T-cell (primary cell): ENCODE data around the gene COL13A1. TPM values are rescaled to one million over a fixed set of nuclear protein-coding genes. Genes with fewer than 3 reads are reported as not detected.

Source experiments
- ATAC-seq, 4 experiments: fragments of 200-7000 bp in 3 of 4; fragments of 150-1000 bp in 1 of 4; cut with Tn5 transposase; replicated peaks in 1 of 4; 1 replicate in 3 of 4; 2 replicates in 1 of 4; pipeline ENCODE4 v1.10.0; 2021; ENCODE audit warnings: moderate library complexity in 3 of 4, mild to moderate bottlenecking in 2 of 4, moderate number of reproducible peaks in 1 of 4
- CTCF ChIA-PET, 2 donors: fragments of 300-600 bp; sonication (Branson Sonifier 250); formaldehyde crosslinking; loops; one replicate each; lab custom pipeline; 2022; ENCODE audit warnings: antibody characterized with exemption in 2 of 2; lab: Charles Lee
- POLR2A ChIA-PET, 2 donors: fragments of 300-600 bp; sonication (Branson Sonifier 250); formaldehyde crosslinking; loops; one replicate each; lab custom pipeline; 2022; ENCODE audit warnings: antibody characterized with exemption in 2 of 2; lab: Charles Lee
- DNase-seq, 35 experiments: peaks; one replicate each; pipeline versions ENCODE4 v3.0.0 to v3.0.0-alpha.2; 2013 to 2023
- H3K27ac ChIP-seq: one replicate; pipeline ENCODE4 v1.5.1; 2013; ENCODE audit warnings: low read length
- H3K27me3 ChIP-seq, 2 experiments: replicated peaks in 1 of 2; 1 replicate in 1 of 2; 2 replicates in 1 of 2; pipeline versions ENCODE4 v1.6.1 to v1.7.0; 2013; ENCODE audit warnings: low read length in 1 of 2, mixed read lengths in 1 of 2; ENCODE audit not compliant: control insufficient read depth in 2 of 2, insufficient read depth in 2 of 2; ENCODE audit errors: extremely low read depth in 1 of 2
- H3K36me3 ChIP-seq, 2 donors: 1 replicate in 1 of 2; 2 replicates in 1 of 2; pipeline versions ENCODE4 v1.6.1 to v1.7.0; 2013; ENCODE audit warnings: low read length in 1 of 2; ENCODE audit not compliant: control insufficient read depth in 2 of 2, insufficient read depth in 1 of 2; ENCODE audit errors: extremely low read depth in 1 of 2
- H3K4me1 ChIP-seq, 2 experiments: 1 replicate in 1 of 2; 2 replicates in 1 of 2; pipeline versions ENCODE4 v1.6.1 to v1.7.0; 2013; ENCODE audit warnings: low read length in 2 of 2, mixed read lengths in 1 of 2; ENCODE audit not compliant: insufficient read depth in 2 of 2, control insufficient read depth in 1 of 2; ENCODE audit errors: extremely low read depth in 1 of 2
- H3K4me3 ChIP-seq, 2 donors: 1 replicate in 1 of 2; 2 replicates in 1 of 2; pipeline versions ENCODE4 v1.5.1 to v1.7.0; 2013; ENCODE audit warnings: mild to moderate bottlenecking in 2 of 2, low read length in 1 of 2, moderate library complexity in 1 of 2; ENCODE audit not compliant: control insufficient read depth in 1 of 2; ENCODE audit errors: extremely low read depth in 1 of 2
- H3K9me3 ChIP-seq: 2 replicates; pipeline ENCODE4 v1.7.0; 2013
- H3K27ac Mint-ChIP-seq, 2 donors: one replicate each; pipeline ENCODE4 v1.8.0; 2020 to 2021; ENCODE audit warnings: mild to moderate bottlenecking in 2 of 2, mixed read lengths in 2 of 2
- H3K27me3 Mint-ChIP-seq, 2 donors: one replicate each; pipeline ENCODE4 v1.8.0; 2021 to 2022; ENCODE audit warnings: mixed read lengths in 2 of 2
- H3K36me3 Mint-ChIP-seq: one replicate; pipeline ENCODE4 v1.8.0; 2021; ENCODE audit warnings: mixed read lengths
- H3K4me1 Mint-ChIP-seq, 3 donors: one replicate each; pipeline ENCODE4 v1.8.0; 2020 to 2022; ENCODE audit warnings: mixed read lengths in 3 of 3, mild to moderate bottlenecking in 1 of 3
- H3K4me3 Mint-ChIP-seq, 3 donors: one replicate each; pipeline ENCODE4 v1.8.0; 2020 to 2022; ENCODE audit warnings: mild to moderate bottlenecking in 3 of 3, mixed read lengths in 3 of 3, moderate library complexity in 3 of 3
- H3K9me3 Mint-ChIP-seq, 3 donors: one replicate each; pipeline ENCODE4 v1.8.0; 2020 to 2022; ENCODE audit warnings: mixed read lengths in 3 of 3
- WGBS: methylation state at CpG from one replicate; pipeline ENCODE4 v1.1.5; 2013; ENCODE audit warnings: missing lambda C conversion rate; ENCODE audit not compliant: insufficient coverage; 5-methylcytosine and 5-hydroxymethylcytosine counted together
- total RNA-seq, 35 experiments: library from RNA in 6 of 35; stranded (reverse) in 6 of 35; fragments of 120-200 nt in 1 of 35; gene quantifications; one replicate each; pipeline versions ENCODE4 v1.2.1 to v1.2.4 and lab custom pipeline; 2013 to 2026

The COL13A1 gene
- total RNA-seq, 5 donors from 2014 or later (not counting 1 experiment from before 2014, with no cell fraction given): 0.09 TPM; not detected in 4

DNA sequence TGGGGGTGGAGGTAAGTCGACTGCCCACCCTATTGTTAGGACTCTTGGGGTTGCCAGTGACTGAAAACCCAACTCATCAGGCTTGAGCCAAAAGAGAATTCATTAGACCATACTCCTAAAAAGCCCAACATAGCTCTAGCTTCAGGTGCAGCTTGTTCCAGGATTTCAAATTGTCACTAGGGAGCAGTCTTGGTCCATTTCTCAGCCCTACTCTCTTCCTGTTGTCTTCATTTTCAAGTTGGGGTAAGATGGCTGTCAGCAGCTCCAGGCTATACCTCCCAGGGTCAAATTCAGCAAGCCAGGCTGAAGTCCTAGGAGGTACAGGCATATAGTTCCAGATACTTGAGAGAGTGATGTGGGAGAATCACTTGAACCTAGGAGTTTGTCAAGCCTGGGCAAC, 14.9 kb upstream of the COL13A1 start:
- POLR2A ChIA-PET: no interaction called here
- Histone ChIP-seq H3K4me3 (no peak overlapping the region), H3K36me3 (no peaks in the 10 kb centered on the region), H3K9me3 (no peaks in the 10 kb centered on the region), H3K27me3 (peaks cover 0 to 13% of the 10 kb centered on the region in 2 experiments), H3K27ac (no peak overlapping the region), H3K4me1 (no peaks in the 10 kb centered on the region)
- H3K9me3 Mint-ChIP-seq: no peaks in the 10 kb centered on the region
- H3K36me3 Mint-ChIP-seq: no peaks in the 10 kb centered on the region
- no peak overlapping the region for H3K4me3 Mint-ChIP-seq
- no CpG with 5 or more reads among the region's 1 CpG for WGBS
- peaks cover 5 to 10% of the 10 kb centered on the region in 2 donors for H3K27me3 Mint-ChIP-seq
- no peak overlapping the region for H3K27ac Mint-ChIP-seq
- CTCF ChIA-PET: interaction anchor here in 1 of 2 donors (0.6 to 1.6 kb wide), 3 partner anchors 81 to 131 kb away, joined by 3 to 8 read pairs (median 3); no protein-coding TSS in a partner anchor
- peak in 1 of 35 experiments; percentile 7 for DNase-seq
- ATAC-seq: no peak
- H3K4me1 Mint-ChIP-seq: no peaks in the 10 kb centered on the region

DNA sequence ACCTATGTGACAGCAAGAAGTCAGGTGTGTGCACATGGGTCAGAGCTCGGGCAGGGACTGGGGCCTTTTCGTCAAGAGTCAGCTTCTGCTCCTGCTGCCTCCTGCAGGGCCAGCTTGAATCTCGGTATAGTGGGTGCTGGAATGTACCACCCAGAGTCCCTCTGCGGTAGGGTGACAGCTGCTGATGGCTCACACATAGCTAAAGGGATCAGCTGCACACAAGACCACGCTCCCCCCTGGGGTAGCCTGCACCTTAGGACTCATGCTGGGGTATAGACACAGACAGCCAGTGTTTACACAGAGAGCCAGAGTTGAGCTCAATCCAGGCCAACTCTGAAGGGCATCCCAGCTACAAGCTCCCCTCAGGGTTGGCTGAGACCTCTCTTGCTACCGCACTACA, 14.0 kb upstream of the COL13A1 start:
- 86% methylated on average over 6 of the region's 6 CpGs for WGBS
- H3K4me3 Mint-ChIP-seq: no peak overlapping the region
- H3K36me3 Mint-ChIP-seq: no peaks in the 10 kb centered on the region
- H3K27ac ChIP-seq: no peak overlapping the region
- peaks cover 0 to 18% of the 10 kb centered on the region in 2 experiments for H3K27me3 ChIP-seq
- no peak for ATAC-seq
- peaks cover 8 to 13% of the 10 kb centered on the region in 2 donors for H3K27me3 Mint-ChIP-seq
- no peaks in the 10 kb centered on the region for H3K4me1 ChIP-seq
- no peaks in the 10 kb centered on the region for H3K9me3 ChIP-seq
- CTCF ChIA-PET: interaction anchor here in 1 of 2 donors (1.6 kb wide), 1 partner anchor 127 kb away, joined by 8 read pairs; no protein-coding TSS in a partner anchor
- H3K4me1 Mint-ChIP-seq: no peaks in the 10 kb centered on the region
- POLR2A ChIA-PET: no interaction called here
- no peaks in the 10 kb centered on the region for H3K9me3 Mint-ChIP-seq
- no peak for DNase-seq
- no peaks in the 10 kb centered on the region for H3K36me3 ChIP-seq
- H3K4me3 ChIP-seq: no peak overlapping the region
- no peak overlapping the region for H3K27ac Mint-ChIP-seq

GRCh38 chr10:69789164-69789576, 12.5 kb upstream of the COL13A1 start:
- Histone ChIP-seq H3K27ac (no peak overlapping the region), H3K27me3 (peaks cover 0 to 23% of the 10 kb centered on the region in 2 experiments), H3K36me3 (no peaks in the 10 kb centered on the region), H3K4me1 (no peaks in the 10 kb centered on the region), H3K4me3 (no peak overlapping the region), H3K9me3 (no peaks in the 10 kb centered on the region)
- WGBS: 40% methylated on average over 1 of the region's 4 CpGs
- DNase-seq (no peak), ATAC-seq (no peak)
- Mint-ChIP-seq H3K36me3 (no peaks in the 10 kb centered on the region), H3K4me1 (no peaks in the 10 kb centered on the region), H3K4me3 (no peak overlapping the region), H3K27ac (no peak overlapping the region), H3K27me3 (peaks cover 13 to 15% of the 10 kb centered on the region in 2 donors), H3K9me3 (peaks cover 0 to under 1% (median 0%) of the 10 kb centered on the region in 3 donors)
- ChIA-PET CTCF (no interaction called here), POLR2A (no interaction called here)

- Mint-ChIP-seq H3K4me3 (no peak overlapping the region), H3K4me1 (no peaks in the 10 kb centered on the region), H3K36me3 (no peaks in the 10 kb centered on the region), H3K9me3 (peaks cover 0 to 5% (median 0%) of the 10 kb centered on the region in 3 donors), H3K27me3 (peaks cover 14 to 15% of the 10 kb centered on the region in 2 donors), H3K27ac (no peak overlapping the region)
- Histone ChIP-seq H3K27ac (no peak overlapping the region), H3K36me3 (no peaks in the 10 kb centered on the region), H3K4me1 (no peaks in the 10 kb centered on the region), H3K27me3 (peaks cover 0 to 29% of the 10 kb centered on the region in 2 experiments), H3K9me3 (no peaks in the 10 kb centered on the region), H3K4me3 (no peak overlapping the region)
- ATAC-seq: no peak
- ChIA-PET CTCF (no interaction called here), POLR2A (no interaction called here)
- WGBS: 97% methylated on average over 5 of the region's 5 CpGs
- no peak for DNase-seq
Measured at GRCh38 chr10:69791812-69792211, 9.9 kb upstream of the COL13A1 start.

GRCh38 chr10:69792341-69792740, 9.4 kb upstream of the COL13A1 start:
- ChIA-PET CTCF (no interaction called here), POLR2A (no interaction called here)
- ATAC-seq: no peak
- Mint-ChIP-seq H3K4me1 (no peaks in the 10 kb centered on the region), H3K4me3 (no peak overlapping the region), H3K27me3 (peaks cover 16 to 19% of the 10 kb centered on the region in 2 donors), H3K36me3 (no peaks in the 10 kb centered on the region), H3K9me3 (peaks cover 0 to 5% (median 0%) of the 10 kb centered on the region in 3 donors), H3K27ac (no peak overlapping the region)
- no peaks in the 10 kb centered on the region for H3K9me3 ChIP-seq
- no peaks in the 10 kb centered on the region for H3K36me3 ChIP-seq
- no peak overlapping the region for H3K27ac ChIP-seq
- peaks cover 0 to 33% of the 10 kb centered on the region in 2 experiments for H3K27me3 ChIP-seq
- H3K4me3 ChIP-seq: no peak overlapping the region
- DNase-seq: no peak
- 60% methylated on average over 1 of the region's 1 CpG for WGBS
- no peaks in the 10 kb centered on the region for H3K4me1 ChIP-seq

DNA sequence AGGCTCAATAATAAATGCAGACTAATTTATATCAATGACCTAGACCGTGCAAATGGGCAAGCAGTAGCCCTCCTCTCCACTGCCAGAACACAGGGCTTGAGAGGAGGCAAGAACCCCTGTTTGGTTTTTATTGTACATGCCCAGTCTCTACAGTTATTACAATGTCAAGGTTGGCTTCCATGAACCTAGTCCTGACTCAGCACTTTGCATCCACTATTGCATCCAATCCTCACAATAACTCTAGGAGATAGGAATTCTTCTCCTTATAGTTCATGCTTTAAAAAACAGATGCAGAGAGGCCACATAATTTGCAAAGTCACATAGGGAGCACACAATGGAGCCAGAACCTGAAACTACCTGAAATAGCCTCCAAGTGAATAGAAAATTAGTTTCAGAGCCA, 7.0 kb upstream of the COL13A1 start:
- no CpG with 5 or more reads among the region's 1 CpG for WGBS
- Histone ChIP-seq H3K27me3 (peaks cover 0 to 34% of the 10 kb centered on the region in 2 experiments), H3K4me3 (no peak overlapping the region), H3K9me3 (no peaks in the 10 kb centered on the region), H3K27ac (no peak overlapping the region), H3K36me3 (no peaks in the 10 kb centered on the region), H3K4me1 (no peaks in the 10 kb centered on the region)
- ChIA-PET POLR2A (no interaction called here), CTCF (no interaction called here)
- Mint-ChIP-seq H3K9me3 (peaks cover 0 to 5% (median 0%) of the 10 kb centered on the region in 3 donors), H3K36me3 (no peaks in the 10 kb centered on the region), H3K27ac (peak overlapping the region in 1 of 2 donors; percentile 57), H3K4me3 (no peak overlapping the region), H3K27me3 (peaks cover 24 to 32% of the 10 kb centered on the region in 2 donors), H3K4me1 (no peaks in the 10 kb centered on the region)
- ATAC-seq (no peak), DNase-seq (no peak)
